Ovary (tissue), 9 donors: ENCODE results near the gene SPRR2E. TPM values are rescaled to one million over a fixed set of nuclear protein-coding genes. Genes with fewer than 3 reads are reported as not detected.
"Not testable (repeated sequence)": the region's sequence is repeated elsewhere in the genome, so short reads cannot be mapped to it uniquely, and the experiment has no call there.

ENCODE experiments used
- DNase-seq, 5 donors: peaks; one replicate each; pipeline ENCODE4 v3.0.0-alpha.2; 2019 to 2020
- H3K27ac ChIP-seq, 2 donors: fragments of 200-600 bp; one replicate each; pipeline versions ENCODE4 v1.5.1 to v1.8.0; 2019 to 2022
- H3K27me3 ChIP-seq: fragments of 200-600 bp; one replicate; pipeline ENCODE4 v1.8.0; 2022
- H3K36me3 ChIP-seq: fragments of 200-600 bp; sonication (generic); one replicate; pipeline ENCODE4 v1.5.1; 2019
- H3K4me1 ChIP-seq: one replicate; pipeline ENCODE4 v1.8.1; 2013; ENCODE audit warnings: mild to moderate bottlenecking, moderate library complexity; ENCODE audit not compliant: insufficient read depth
- H3K4me3 ChIP-seq: fragments of 200-600 bp; sonication (generic); one replicate; pipeline ENCODE4 v1.5.1; 2017
- H3K9me3 ChIP-seq, 2 donors: fragments of 200-600 bp in 1 of 2; sonication (generic) in 1 of 2; one replicate each; pipeline versions ENCODE4 v1.5.1 to v1.8.1; 2013 to 2019; ENCODE audit warnings: mild to moderate bottlenecking in 1 of 2, moderate library complexity in 1 of 2
- CTCF ChIP-seq, 3 donors: fragments of 450-650 bp in 2 of 3; fragments of 200-600 bp in 1 of 3; IDR thresholded peaks; one replicate each; pipeline versions ENCODE4 v1.5.1 to v1.8.0; 2016 to 2022; ENCODE audit warnings: antibody characterized with exemption in 3 of 3, mild to moderate bottlenecking in 1 of 3
- EP300 ChIP-seq: sonication (generic); formaldehyde crosslinking; IDR thresholded peaks from one replicate; pipeline ENCODE4 v1.6.1; 2017; ENCODE audit warnings: antibody characterized with exemption
- POLR2A ChIP-seq: fragments of 450-650 bp; IDR thresholded peaks from one replicate; pipeline ENCODE4 v1.6.1; 2017; ENCODE audit warnings: antibody characterized with exemption, mild to moderate bottlenecking, moderate library complexity
- WGBS, 3 donors: extraction: QIAGEN DNeasy Blood & Tissue Kit in 1 of 3; methylation state at CpG; one replicate each; pipeline versions ENCODE4 v1.1.5 to v1.1.7; 2013 to 2017; 5-methylcytosine and 5-hydroxymethylcytosine counted together
- intact Hi-C, 4 donors: fragments of 100-400 bp; cut with DNase I; formaldehyde crosslinking; loops; one replicate each; pipeline versions ENCODE4 v1.11.0 to v1.15.1; 2022 to 2023
- polyA plus RNA-seq, 2 donors: library from polyadenylated mRNA; stranded (reverse); fragments of 200-250 nt in 1 of 2; fragments of 350-450 nt in 1 of 2; fragmentation: Illumina TruSeq in 1 of 2; extraction: RNeasy Lipid Tissue Mini Kit (QIAGEN cat#74804) in 1 of 2; gene quantifications; one replicate each; pipeline ENCODE4 v1.2.3, GENCODE V29; 2013 to 2014
- total RNA-seq, 7 donors: library from RNA; depleted of rRNA in 2 of 7; stranded (reverse); fragments of >200 nt in 2 of 7; fragmentation: NEBNext Ultra II Directional in 3 of 7; extraction: Animal tissue kit (Norgen Biotek cat#: 25700) in 3 of 7; gene quantifications; one replicate each; pipeline versions ENCODE4 v1.1.0 to v1.2.4, GENCODE V29; 2016 to 2023
- donor health status: DM: no; HTN: no; CAD: no; lungs with moderate emphysema.
- donor health status: DM: no; HTN: no; CAD: no.
- donor health status: Bipolar disorder and iron deficiency.
- donor health status: DM: yes; HTN: yes; CAD: no.
- donor health status: DM: no; HTN: no; CAD: no.
- donor health status: DM: yes; HTN: yes; CAD: no.

The SPRR2E gene
- total and polyA plus RNA-seq, 9 donors: 0.63 to 1.5 (median 1.3) TPM; not detected in 3

GRCh38 chr1:153120945-153121344, 26.6 kb upstream of the SPRR2E start:
- H3K9me3 ChIP-seq: no peaks in the 10 kb centered on the region
- no peak overlapping the region for H3K27ac ChIP-seq
- TF ChIP-seq POLR2A (no peak), EP300 (no peak), CTCF (IDR thresholded peaks at IDR 0.05) (no peak)
- H3K27me3 ChIP-seq: no peaks in the 10 kb centered on the region
- no peak overlapping the region for H3K4me3 ChIP-seq
- intact Hi-C loops: no loop called here
- no peak for DNase-seq
- H3K4me1 ChIP-seq: peaks cover 3% of the 10 kb centered on the region
- H3K36me3 ChIP-seq: no peaks in the 10 kb centered on the region

GRCh38 chr1:153119491-153119971, 25.2 kb upstream of the SPRR2E start:
- 3 to 11% (median 6%) methylated on average over 3 of the region's 3 CpGs for WGBS, 3 donors
- TF ChIP-seq EP300 (no peak), CTCF (IDR thresholded peaks at IDR 0.05) (no peak), POLR2A (no peak)

GRCh38 chr1:153115264-153115663, 20.9 kb upstream of the SPRR2E start:
- intact Hi-C loops, H3K36me3 ChIP-seq, H3K4me1 ChIP-seq, H3K27me3 ChIP-seq, H3K27ac ChIP-seq, DNase-seq, H3K9me3 ChIP-seq, H3K4me3 ChIP-seq: not testable (repeated sequence)

More at GRCh38 chr1:153119491-153119971, 25.2 kb upstream of the SPRR2E start:
- H3K4me3 ChIP-seq: no peak overlapping the region
- peaks cover 3% of the 10 kb centered on the region for H3K4me1 ChIP-seq
- H3K27ac ChIP-seq: peak overlapping the region; percentile 34 to 39
- no peaks in the 10 kb centered on the region for H3K9me3 ChIP-seq
- peak in 4 of 5 donors; percentile 37 to 68 (median 65) for DNase-seq
- no peaks in the 10 kb centered on the region for H3K36me3 ChIP-seq
- intact Hi-C loops: no loop called here
- no peaks in the 10 kb centered on the region for H3K27me3 ChIP-seq

- H3K27ac ChIP-seq: no peak within 1 kb of the TSS
- WGBS, 3 donors: 87 to 91% (median 89%) methylated on average over 3 of the region's 3 CpGs
- intact Hi-C loops: no loop called here
- H3K4me1 ChIP-seq: peaks cover 1% of the 10 kb centered on the region
- H3K9me3 ChIP-seq: no peaks in the 10 kb centered on the region
- TF ChIP-seq EP300: no peak
- no peak for TF ChIP-seq CTCF (IDR thresholded peaks at IDR 0.05)
- no peak for TF ChIP-seq POLR2A
- no peaks in the 10 kb centered on the region for H3K36me3 ChIP-seq
- no peak within 1 kb of the TSS for H3K4me3 ChIP-seq
- no peak for DNase-seq
- H3K27me3 ChIP-seq: no peaks in the 10 kb centered on the region
Measured at GRCh38 chr1:153113416-153113815, 19.1 kb upstream of the SPRR2E start, which contains the start of gene SPRR2F. Gene SPRR2F, minus strand, starts transcription at chr1:153113516. Its CDS starts 783 bp downstream, at chr1:153112733.

- intact Hi-C loops, H3K36me3 ChIP-seq, H3K27ac ChIP-seq, H3K4me1 ChIP-seq, H3K9me3 ChIP-seq, H3K4me3 ChIP-seq, H3K27me3 ChIP-seq: not testable (repeated sequence)
- DNase-seq: peak in 1 of 5 donors; percentile 14
- WGBS, 3 donors: 76 to 83% (median 79%) methylated on average over 5 of the region's 5 CpGs
Measured at GRCh38 chr1:153112454-153112853, 18.1 kb upstream of the SPRR2E start.
